Neutrophil (primary cell): Measurements from ENCODE around the gene PDCL2.

Experiments used
- H3K27ac ChIP-seq: fragments of 200-600 bp; sonication (generic); 2 replicates; pipeline ENCODE4 v1.5.1; 2016; ENCODE audit warnings: mild to moderate bottlenecking, moderate library complexity
- H3K27me3 ChIP-seq: fragments of 200-600 bp; sonication (generic); 2 replicates; pipeline ENCODE4 v1.6.0; 2016; ENCODE audit warnings: mild to moderate bottlenecking
- H3K36me3 ChIP-seq: fragments of 200-600 bp; sonication (generic); 2 replicates; pipeline ENCODE4 v1.5.1; 2017
- H3K4me1 ChIP-seq, 2 experiments: fragments of 200-600 bp in 1 of 2; sonication (generic) in 1 of 2; 1 replicate in 1 of 2; 2 replicates in 1 of 2; pipeline versions ENCODE4 v1.5.1 to v1.6.1; 2013 to 2016; ENCODE audit warnings: low read depth in 1 of 2, low read length in 1 of 2, mild to moderate bottlenecking in 1 of 2, moderate library complexity in 1 of 2; ENCODE audit not compliant: control insufficient read depth in 1 of 2, insufficient read depth in 1 of 2
- H3K4me3 ChIP-seq, 2 experiments: fragments of 200-600 bp in 1 of 2; sonication (generic) in 1 of 2; 1 replicate in 1 of 2; 2 replicates in 1 of 2; pipeline ENCODE4 v1.5.1; 2013 to 2016; ENCODE audit warnings: low read depth in 1 of 2, low read length in 1 of 2, mild to moderate bottlenecking in 1 of 2, moderate library complexity in 1 of 2
- H3K9me3 ChIP-seq: fragments of 200-600 bp; sonication (generic); 2 replicates; pipeline ENCODE4 v1.5.1; 2016
- CTCF ChIP-seq: fragments of 200-600 bp; sonication (generic); IDR thresholded peaks from 2 replicates; pipeline ENCODE4 v1.5.1; 2016; ENCODE audit warnings: antibody characterized with exemption

Gene PDCL2

GRCh38 chr4:55507612-55508011, 84.4 kb downstream of the PDCL2 start:
- H3K4me3 ChIP-seq: no peak overlapping the region
- no peaks in the 10 kb centered on the region for H3K36me3 ChIP-seq
- no peaks in the 10 kb centered on the region for H3K4me1 ChIP-seq
- H3K27me3 ChIP-seq: no peaks in the 10 kb centered on the region
- no peaks in the 10 kb centered on the region for H3K9me3 ChIP-seq
- H3K27ac ChIP-seq: no peak overlapping the region
- no peak for TF ChIP-seq CTCF
